GM18505 (cell line): Measurements from ENCODE around the gene ENPP6.

Source experiments
- ATAC-seq: cut with Tn5 transposase; IDR thresholded peaks from one replicate; pipeline ENCODE4 v1.9.1; 2021; ENCODE audit not compliant: unreplicated experiment
- POLR2A ChIP-seq: IDR thresholded peaks from 4 replicates; pipeline ENCODE4 v1.6.1; 2011; ENCODE audit warnings: borderline replicate concordance; ENCODE audit not compliant: insufficient read depth, insufficient read length; ENCODE audit errors: extremely low read depth

Gene ENPP6

DNA sequence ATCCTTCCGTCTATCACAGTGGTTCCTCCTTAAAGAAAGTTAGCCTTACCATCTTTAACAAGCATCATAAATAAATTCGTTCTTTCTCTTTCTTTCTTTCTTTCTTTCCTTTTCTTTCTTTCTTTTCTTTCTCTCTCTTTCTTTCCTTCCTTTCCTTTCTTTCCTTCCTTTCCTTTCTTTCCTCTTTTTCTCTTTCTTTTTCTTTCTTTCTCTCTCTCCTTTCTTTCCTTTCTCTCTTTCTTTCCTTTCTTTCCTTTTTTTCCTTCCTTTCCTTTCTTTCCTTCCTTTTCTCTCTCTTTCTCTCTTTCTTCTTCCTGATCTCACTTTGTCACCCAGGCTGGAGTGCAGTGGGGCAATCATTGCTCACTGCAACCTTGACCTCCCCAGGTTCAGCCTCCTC is 60.4 kb downstream of the ENPP6 start:
- no peak for ATAC-seq
- no peak for TF ChIP-seq POLR2A

DNA sequence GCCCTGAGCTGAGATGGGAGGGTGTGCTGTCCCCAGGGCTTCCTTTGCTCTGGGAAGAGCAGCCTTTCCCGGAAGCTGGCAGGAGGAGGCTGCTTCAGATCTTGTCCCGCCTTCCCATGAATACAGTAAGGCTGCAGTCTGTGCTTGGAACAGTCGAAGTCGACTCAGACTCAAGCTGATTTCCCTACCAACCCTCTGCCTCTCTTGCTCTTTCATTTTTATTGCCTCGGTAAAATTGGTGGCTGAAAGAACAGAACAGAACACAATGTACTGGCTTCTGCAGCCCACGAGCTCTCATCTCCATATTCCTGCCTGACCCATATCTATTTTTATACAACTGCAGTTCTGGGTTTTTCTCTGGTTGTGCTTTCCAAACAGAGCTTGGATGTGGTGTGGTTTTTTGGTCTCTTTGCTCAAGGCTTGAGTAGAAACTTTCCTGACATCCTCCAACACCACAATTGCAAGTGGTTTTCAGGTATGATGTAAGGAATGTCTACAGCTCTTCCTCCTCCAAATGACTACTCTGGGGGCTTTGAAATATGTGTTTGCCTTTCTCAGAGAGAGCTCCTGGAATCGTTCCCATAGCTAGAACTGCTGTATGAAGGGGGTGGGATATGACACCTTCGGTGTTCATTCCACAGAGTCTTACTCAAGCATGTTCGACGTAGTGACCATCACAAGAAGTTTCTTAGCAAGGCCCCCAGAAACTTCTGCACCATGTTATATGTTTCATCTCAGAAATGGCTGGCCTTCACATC is 61.3 kb downstream of the ENPP6 start:
- no peak for TF ChIP-seq POLR2A
- ATAC-seq: no peak

DNA sequence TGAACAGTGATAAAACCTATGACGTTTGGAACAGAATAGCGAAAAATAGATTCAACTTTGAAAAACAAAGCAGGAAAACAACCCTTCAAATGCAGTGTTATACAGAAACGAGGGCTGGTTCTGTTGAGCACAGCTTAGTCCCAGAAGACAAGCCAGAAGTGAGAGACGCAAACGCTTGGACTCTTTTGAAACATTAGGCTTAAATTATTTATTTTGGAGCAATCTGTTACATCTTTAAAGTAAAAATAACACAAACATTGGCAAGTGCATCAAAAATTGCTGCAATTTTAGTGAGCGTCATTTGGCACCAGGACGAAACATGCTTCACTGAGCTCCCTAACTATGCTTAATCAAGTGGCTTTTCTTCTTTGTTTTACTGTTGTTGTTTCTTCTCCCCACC is 63.5 kb downstream of the ENPP6 start:
- no peak for TF ChIP-seq POLR2A
- ATAC-seq: no peak

DNA sequence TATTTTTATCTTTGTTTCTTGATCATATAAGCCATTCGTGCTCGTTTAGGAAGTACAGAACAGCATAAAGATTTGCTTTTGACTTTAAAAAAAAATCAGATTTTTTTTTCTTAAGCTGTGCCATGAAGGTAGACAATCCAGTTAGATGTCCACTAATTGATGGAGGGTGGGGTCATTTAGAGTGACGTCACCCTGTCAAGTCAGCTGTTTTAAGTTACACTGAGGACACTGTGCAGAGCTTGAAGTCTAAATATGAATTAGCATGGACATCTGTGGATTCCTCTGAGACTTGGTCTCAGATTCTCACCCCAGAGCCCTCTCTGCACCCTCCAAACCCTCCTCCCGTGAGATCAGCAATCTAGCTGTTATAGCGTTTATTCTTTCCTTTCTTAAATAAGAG is 63.9 kb downstream of the ENPP6 start:
- TF ChIP-seq POLR2A: no peak
- no peak for ATAC-seq

DNA sequence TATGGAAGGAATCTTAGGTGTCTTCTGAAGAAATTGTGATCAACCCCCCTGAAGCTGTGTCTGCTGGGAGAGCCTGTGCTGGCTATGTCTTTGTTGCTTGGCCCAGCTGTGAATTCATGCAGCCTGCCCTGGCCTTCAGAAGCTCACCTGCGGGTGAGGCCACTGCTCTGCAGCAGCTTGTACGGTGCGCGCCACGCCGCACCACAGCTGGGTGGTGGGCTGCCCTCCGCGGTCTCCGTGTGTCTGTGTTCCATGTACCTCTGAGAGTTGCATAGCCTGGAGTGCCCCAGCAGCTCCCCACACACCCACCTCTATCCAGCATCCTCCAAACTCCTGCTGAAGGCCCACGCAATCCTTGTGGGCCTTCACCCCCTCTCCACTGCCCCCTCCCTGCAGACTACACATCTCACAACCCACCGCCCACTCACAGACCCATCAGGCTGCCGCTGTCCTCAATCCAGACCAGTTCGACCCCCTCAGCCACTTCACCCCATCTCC is 65.6 kb downstream of the ENPP6 start:
- ATAC-seq: no peak
- no peak for TF ChIP-seq POLR2A

DNA sequence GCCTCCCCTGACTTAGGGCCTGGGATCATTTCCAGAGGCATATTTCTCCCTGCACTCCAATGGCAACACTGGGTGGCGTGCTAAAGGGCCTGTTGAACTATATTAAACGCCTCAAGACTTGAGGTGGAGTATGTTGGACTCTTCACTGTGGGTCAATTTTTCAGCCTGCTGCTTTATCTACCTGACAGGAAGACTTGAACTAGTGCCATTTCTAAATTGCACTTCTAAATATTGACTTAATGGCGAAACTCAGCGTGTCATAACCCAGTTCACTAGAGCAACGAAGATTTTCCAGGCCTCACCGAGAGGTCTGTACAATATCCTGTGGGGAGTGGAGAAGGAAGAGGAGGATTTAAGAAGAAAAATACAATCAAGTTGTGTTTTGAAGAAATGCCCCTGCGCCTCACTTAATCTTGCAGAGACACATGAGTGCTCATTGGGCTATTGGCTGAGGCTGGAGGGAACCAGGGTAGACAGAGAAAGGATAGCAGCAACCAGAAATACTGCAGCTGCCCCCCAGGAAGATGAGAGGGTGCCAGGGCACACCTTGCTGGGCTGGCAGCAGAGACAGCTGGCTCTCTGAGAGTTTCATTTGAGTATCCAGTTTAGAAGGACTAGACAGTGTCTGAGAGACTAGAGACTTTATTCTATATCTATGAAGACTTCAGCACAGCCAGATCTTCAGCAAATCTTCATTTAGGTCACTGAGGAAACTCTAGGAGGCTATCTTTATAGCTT is 67.4 kb downstream of the ENPP6 start:
- no peak for TF ChIP-seq POLR2A
- no peak for ATAC-seq

DNA sequence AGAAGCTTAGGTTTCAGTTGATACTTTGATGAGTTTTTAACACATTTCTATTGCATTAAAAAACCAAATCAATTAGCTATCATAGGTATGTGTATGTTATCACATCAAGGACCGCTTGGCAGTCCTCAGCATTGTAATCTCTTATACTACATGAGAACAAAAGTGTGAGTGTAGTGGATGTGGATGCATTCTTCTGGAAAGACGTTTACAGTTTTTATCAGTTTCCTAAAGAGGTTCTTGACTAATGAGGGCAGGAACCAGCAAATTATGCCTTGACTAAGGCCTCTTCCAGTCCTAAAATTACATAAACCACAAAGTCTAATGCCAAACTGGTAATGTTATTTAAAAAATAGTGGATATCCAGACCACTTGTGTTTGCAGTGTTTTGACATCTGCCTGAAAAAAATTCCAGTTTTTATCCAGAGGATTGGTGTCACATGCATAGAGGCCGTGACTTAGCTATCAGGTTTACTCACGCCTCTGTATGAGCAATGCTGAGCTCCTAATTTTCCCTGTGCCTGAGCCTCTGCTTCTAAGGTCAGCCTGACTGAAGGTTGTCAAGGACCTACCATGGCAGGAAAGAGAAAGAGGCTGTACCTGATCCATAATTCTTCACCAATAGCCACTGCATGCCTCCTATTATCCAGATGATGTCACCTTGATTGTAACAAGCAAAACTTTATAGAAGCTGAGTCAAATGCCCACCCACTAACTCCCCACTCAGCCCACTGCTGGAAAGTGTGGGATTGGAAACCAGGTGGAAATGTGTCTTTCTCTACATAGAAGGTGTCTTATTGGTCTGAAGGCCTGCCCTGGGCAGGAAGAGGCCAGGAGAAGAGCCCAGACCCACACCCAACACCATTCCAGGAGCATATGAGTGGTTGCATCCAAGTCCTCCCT is 68.7 kb downstream of the ENPP6 start:
- TF ChIP-seq POLR2A: no peak
- no peak for ATAC-seq

DNA sequence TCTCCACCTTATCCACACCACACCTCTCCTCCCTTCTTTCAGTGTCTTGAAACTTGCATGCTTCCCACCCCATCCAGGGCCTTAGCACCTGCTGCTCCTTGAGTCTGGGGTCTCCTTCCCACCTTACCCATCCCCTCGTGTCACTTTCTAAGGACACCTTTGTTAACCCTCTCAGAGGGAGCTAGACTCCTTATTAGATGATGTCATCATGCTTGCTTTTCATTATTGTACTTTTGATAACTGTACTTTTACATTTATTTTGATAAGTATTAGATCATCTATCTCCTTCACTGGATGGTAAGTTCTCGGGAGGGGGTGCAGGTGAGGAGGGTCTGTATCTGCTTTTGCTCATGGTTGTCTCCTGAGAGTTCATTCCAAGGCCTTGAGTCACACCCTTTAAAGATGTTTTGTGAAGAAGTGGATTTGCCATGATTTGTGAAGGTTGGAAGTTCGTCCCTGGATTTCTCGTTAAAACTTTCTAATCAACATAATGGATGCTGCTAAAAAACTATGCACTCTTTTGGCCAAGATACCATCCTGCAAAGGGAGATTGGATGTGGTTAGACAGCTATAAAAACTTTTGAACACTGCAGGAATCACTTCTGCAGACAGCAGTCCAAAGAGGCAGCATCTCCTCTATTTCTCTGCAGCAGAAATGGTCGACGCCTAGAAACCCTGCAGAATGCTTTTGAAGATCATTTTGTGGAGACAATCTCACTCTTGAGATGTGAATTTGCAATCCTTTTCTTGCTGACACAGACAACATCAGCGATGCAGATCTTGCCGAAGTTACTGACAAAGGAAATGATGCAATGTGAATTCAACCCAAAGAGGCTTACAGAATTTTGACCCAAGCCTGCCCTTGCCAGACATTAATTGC is 69.6 kb downstream of the ENPP6 start:
- no peak for ATAC-seq
- no peak for TF ChIP-seq POLR2A

DNA sequence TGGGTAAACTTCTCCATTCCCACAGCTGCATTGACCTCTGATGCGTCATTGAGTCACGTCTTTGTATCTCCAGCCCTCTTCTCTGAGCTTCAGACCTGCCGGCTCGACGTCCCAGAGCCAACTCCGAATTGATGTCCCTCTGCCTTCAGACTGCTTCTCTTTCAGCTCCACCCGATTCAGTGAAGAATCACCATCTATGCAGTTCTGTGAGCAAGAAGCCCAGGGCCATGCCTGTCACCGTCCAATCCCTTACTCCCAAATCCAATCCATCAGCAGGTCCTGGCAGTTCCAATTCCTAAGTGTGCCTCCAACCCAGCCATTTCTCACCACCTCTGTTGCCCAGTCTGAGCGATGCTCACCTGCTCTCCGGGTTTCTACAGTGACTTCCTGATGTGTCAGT is 70.7 kb downstream of the ENPP6 start:
- TF ChIP-seq POLR2A: no peak
- ATAC-seq: no peak

DNA sequence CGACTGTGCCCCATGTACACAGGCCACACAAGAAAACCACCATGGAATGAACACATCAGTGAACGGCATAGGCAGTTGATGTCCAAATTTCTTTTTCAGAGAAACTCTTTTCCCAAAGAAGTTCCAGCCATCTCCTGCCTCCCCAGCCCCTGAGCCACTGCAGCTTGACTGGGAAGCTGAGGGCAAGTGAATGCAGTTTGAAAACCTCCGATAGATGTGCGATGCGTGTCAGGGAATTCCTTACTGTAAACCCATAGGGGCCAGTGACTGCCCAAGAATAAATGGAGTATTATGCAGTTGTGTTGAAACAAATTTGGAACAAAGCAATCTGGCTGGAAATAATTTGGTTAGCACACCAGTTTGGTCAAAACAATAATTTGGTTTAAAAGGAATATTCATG is 72.1 kb downstream of the ENPP6 start:
- ATAC-seq: no peak
- TF ChIP-seq POLR2A: no peak

DNA sequence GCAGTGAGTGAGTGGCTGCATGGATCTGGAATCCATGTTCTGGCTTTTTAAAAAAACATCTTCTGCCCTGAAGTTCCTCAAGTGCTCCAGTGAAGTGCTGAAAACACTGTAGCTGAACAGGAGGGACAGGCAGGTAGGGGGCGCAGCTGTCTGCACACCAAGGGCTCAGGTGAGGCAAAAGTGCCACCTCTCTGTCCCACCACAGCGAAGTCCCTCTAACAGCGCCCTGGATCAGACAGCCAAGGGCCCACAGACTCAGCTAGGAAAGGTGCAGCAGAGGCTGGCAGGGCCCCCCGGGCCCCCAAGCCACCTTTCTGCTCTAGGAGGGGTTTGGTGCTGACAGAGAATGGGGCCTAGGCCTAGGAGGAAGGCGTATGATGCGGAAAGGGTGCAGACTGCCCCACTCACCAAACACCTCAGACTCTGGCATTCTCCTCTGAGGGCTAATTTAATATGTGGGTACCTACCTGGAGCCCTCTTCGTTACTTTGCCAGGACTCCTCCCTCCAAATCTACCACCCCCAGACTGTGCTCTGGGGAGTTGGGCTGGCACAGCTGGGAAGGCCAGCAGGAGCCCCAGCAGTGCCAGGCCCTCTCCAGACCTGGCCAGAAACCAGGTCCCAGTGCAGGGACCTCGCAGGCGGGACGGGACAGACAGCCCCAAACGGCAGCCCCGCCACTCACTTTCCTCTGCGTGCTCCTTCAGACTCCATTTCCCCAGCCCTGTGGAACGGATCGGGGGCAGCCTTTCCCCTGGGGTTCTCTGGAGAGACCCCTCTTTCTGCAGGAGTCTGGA is 73.7 kb downstream of the ENPP6 start:
- ATAC-seq: no peak
- TF ChIP-seq POLR2A: no peak
